GM23248 (cell line): ENCODE measurements around the gene OPCML.

Experiments
- EZH2 ChIP-seq: fragments of 200-600 bp; sonication (generic); IDR thresholded peaks from 2 replicates; pipeline ENCODE4 v1.6.1; 2018; ENCODE audit warnings: antibody characterized with exemption, mild to moderate bottlenecking; ENCODE audit not compliant: insufficient read depth, poor library complexity, severe bottlenecking
- EZH2phosphoT487 ChIP-seq: fragments of 200-600 bp; sonication (generic); IDR thresholded peaks from 2 replicates; pipeline ENCODE4 v1.6.1; 2018; ENCODE audit warnings: antibody characterized with exemption, moderate library complexity, mild to moderate bottlenecking, low read depth; ENCODE audit not compliant: insufficient read depth

GRCh38 chr11:133533205-133533604, 904 bp upstream of the OPCML start:
- TF ChIP-seq EZH2phosphoT487 (no peak), EZH2 (no peak)
